Upper lobe of left lung (tissue), 6 donors: Measurements from ENCODE around the gene IFIT1B. TPM values are rescaled to one million over a fixed set of nuclear protein-coding genes. Genes with fewer than 3 reads are reported as not detected.

Source experiments
- ATAC-seq, 2 donors: fragments of 200-7000 bp; cut with Tn5 transposase; one replicate each; pipeline ENCODE4 v1.9.1; 2022; ENCODE audit warnings: mild to moderate bottlenecking in 2 of 2, moderate library complexity in 2 of 2; ENCODE audit not compliant: low FRiP score in 2 of 2
- DNase-seq, 2 donors: peaks; one replicate each; pipeline ENCODE4 v3.0.0-alpha.2; 2019 to 2020
- H3K27ac ChIP-seq, 4 donors: fragments of 200-600 bp; sonication (generic); one replicate each; pipeline ENCODE4 v1.5.1; 2016 to 2019
- H3K27me3 ChIP-seq, 4 donors: fragments of 200-600 bp; sonication (generic); one replicate each; pipeline ENCODE4 v1.5.1; 2017 to 2019
- H3K36me3 ChIP-seq, 4 donors: fragments of 200-600 bp; sonication (generic); one replicate each; pipeline ENCODE4 v1.5.1; 2016 to 2019
- H3K4me1 ChIP-seq, 4 donors: fragments of 200-600 bp; sonication (generic); one replicate each; pipeline ENCODE4 v1.5.1; 2018 to 2019
- H3K4me3 ChIP-seq, 4 donors: fragments of 200-600 bp; sonication (generic); one replicate each; pipeline ENCODE4 v1.5.1; 2017 to 2019; ENCODE audit warnings: mild to moderate bottlenecking in 2 of 4, moderate library complexity in 1 of 4
- H3K9me3 ChIP-seq, 4 donors: fragments of 200-600 bp; sonication (generic); one replicate each; pipeline ENCODE4 v1.5.1; 2018 to 2019
- CTCF ChIP-seq, 6 experiments: fragments of 450-650 bp in 4 of 6; fragments of 200-600 bp in 2 of 6; sonication (generic) in 2 of 6; IDR thresholded peaks; one replicate each; pipeline ENCODE4 v1.5.1; 2016 to 2019; ENCODE audit warnings: antibody characterized with exemption in 6 of 6
- EP300 ChIP-seq, 4 donors: sonication (generic); formaldehyde crosslinking; IDR thresholded peaks; one replicate each; pipeline ENCODE4 v1.5.1; 2017; ENCODE audit warnings: antibody characterized with exemption in 4 of 4, control low read depth in 2 of 4
- POLR2A ChIP-seq, 4 donors: fragments of 450-650 bp; IDR thresholded peaks; one replicate each; pipeline ENCODE4 v1.5.1; 2016 to 2017; ENCODE audit warnings: antibody characterized with exemption in 4 of 4, mild to moderate bottlenecking in 2 of 4
- POLR2AphosphoS5 ChIP-seq, 2 donors: sonication (generic); formaldehyde crosslinking; IDR thresholded peaks; one replicate each; pipeline ENCODE4 v1.5.1; 2017; ENCODE audit warnings: antibody characterized with exemption in 2 of 2
- WGBS, 2 donors: methylation state at CpG; one replicate each; pipeline ENCODE4 v1.1.5; 2017 to 2018; 5-methylcytosine and 5-hydroxymethylcytosine counted together
- total RNA-seq, 6 donors: library from RNA; depleted of rRNA in 4 of 6; stranded (reverse); fragments of >200 nt in 4 of 6; gene quantifications; one replicate each; pipeline versions ENCODE4 v1.1.0 to v1.2.1, GENCODE V29; 2016 to 2021
- donor health status: DM: no; HTN: no; CAD: no; lungs with moderate emphysema.
- donor health status: DM: no; HTN: yes; CAD: no; lungs with severe emphysema.

The IFIT1B gene
- total RNA-seq, 6 donors from 2014 or later = 0.20 to 0.59 TPM; not detected in 4

- H3K36me3 ChIP-seq = no peaks in the 10 kb centered on the region
- TF ChIP-seq POLR2A (IDR thresholded peaks at IDR 0.05) (no peak), POLR2AphosphoS5 (IDR thresholded peaks at IDR 0.05) (no peak), EP300 (IDR thresholded peaks at IDR 0.05) (no peak), CTCF (IDR thresholded peaks at IDR 0.05) (no peak)
- H3K4me1 ChIP-seq = peaks cover 21 to 43% (median 33%) of the 10 kb centered on the region in 4 donors
- 93% methylated on average over 2 of the region's 2 CpGs for WGBS, 2 donors
- ATAC-seq (no peak), DNase-seq (no peak)
- H3K9me3 ChIP-seq = no peaks in the 10 kb centered on the region
- no peak overlapping the region for H3K4me3 ChIP-seq
- peak overlapping the region in 1 of 4 donors; percentile 23 for H3K27ac ChIP-seq
- H3K27me3 ChIP-seq = no peaks in the 10 kb centered on the region
Observed at GRCh38 chr10:89395141-89395540, 17.3 kb downstream of the IFIT1B start.

DNA sequence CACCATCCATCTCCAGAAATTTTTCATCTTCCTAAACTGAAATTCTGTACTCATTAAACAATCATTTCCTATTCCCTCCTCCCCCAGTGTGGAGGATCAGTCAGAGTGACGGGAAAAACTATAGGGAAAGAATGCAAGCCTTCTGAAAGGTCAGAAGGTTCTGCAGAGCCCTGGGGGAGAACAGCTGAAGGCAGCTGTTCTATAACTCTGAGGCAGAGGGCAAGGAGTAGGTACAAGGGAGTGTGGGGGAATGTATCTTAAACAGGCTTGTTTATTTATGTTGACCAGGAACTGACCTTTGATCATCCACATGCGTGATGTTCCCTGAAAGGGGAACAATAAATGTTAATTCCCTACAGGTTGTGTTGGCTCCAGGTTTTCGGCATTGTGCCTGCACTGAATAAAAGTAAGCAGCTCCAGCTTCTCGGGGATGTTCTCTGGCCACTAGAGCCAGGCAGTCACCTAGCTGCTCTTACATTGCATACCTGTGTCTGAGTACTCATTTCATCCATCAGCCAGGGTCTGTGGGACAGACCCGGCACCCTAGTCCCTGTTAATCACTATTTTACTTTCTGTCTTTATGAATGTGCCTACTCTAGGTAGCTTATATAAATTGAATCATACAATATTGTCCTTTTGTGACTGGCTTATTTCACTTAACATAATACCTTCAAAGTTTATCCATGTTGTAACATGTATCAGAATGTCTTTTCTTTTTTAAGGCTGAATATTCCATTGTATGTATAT is 20.3 kb downstream of the IFIT1B start:
- H3K27ac ChIP-seq = peak overlapping the region in 1 of 4 donors; percentile 44
- no peak for ATAC-seq

GRCh38 chr10:89399956-89400355 is 22.1 kb downstream of the IFIT1B start:
- WGBS, 2 donors = 76 to 84% methylated on average over 1 of the region's 1 CpG
- Histone ChIP-seq H3K36me3 (peaks cover 0 to 19% (median 3%) of the 10 kb centered on the region in 4 donors), H3K27me3 (no peaks in the 10 kb centered on the region), H3K27ac (no peak overlapping the region), H3K4me3 (no peak overlapping the region), H3K9me3 (no peaks in the 10 kb centered on the region), H3K4me1 (peaks cover 0 to 19% (median 3%) of the 10 kb centered on the region in 4 donors)
- DNase-seq = no peak
- TF ChIP-seq POLR2A (IDR thresholded peaks at IDR 0.05) (no peak), EP300 (IDR thresholded peaks at IDR 0.05) (no peak), CTCF (IDR thresholded peaks at IDR 0.05) (no peak), POLR2AphosphoS5 (IDR thresholded peaks at IDR 0.05) (no peak)
- ATAC-seq = no peak

More for the DNA sequence above, 20.3 kb downstream of the IFIT1B start:
- WGBS, 2 donors = 68 to 71% methylated on average over 5 of the region's 5 CpGs
- Histone ChIP-seq H3K27me3 (no peaks in the 10 kb centered on the region), H3K4me1 (peaks cover 8 to 32% (median 17%) of the 10 kb centered on the region in 4 donors), H3K9me3 (no peaks in the 10 kb centered on the region), H3K4me3 (no peak overlapping the region), H3K36me3 (peaks cover 0 to 11% (median 3%) of the 10 kb centered on the region in 4 donors)
- TF ChIP-seq EP300 (IDR thresholded peaks at IDR 0.05) = no peak
- no peak for TF ChIP-seq CTCF (IDR thresholded peaks at IDR 0.05)
- no peak for TF ChIP-seq POLR2AphosphoS5 (IDR thresholded peaks at IDR 0.05)
- TF ChIP-seq POLR2A (IDR thresholded peaks at IDR 0.05) = no peak
- DNase-seq = no peak

DNA sequence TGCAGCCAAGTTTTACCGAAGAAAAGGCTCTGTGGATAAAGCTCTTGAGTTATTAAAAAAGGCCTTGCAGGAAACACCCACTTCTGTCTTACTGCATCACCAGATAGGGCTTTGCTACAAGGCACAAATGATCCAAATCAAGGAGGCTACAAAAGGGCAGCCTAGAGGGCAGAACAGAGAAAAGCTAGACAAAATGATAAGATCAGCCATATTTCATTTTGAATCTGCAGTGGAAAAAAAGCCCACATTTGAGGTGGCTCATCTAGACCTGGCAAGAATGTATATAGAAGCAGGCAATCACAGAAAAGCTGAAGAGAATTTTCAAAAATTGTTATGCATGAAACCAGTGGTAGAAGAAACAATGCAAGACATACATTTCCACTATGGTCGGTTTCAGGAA is 25.2 kb downstream of the IFIT1B start:
- TF ChIP-seq POLR2AphosphoS5 (IDR thresholded peaks at IDR 0.05) (no peak), POLR2A (IDR thresholded peaks at IDR 0.05) (no peak), CTCF (IDR thresholded peaks at IDR 0.05) (no peak), EP300 (IDR thresholded peaks at IDR 0.05) (no peak)
- 93 to 94% methylated on average over 2 of the region's 2 CpGs for WGBS, 2 donors
- no peak overlapping the region for H3K27ac ChIP-seq
- H3K27me3 ChIP-seq = no peaks in the 10 kb centered on the region
- H3K9me3 ChIP-seq = no peaks in the 10 kb centered on the region
- peaks cover 0 to 12% (median under 1%) of the 10 kb centered on the region in 4 donors for H3K4me1 ChIP-seq
- no peak for DNase-seq
- ATAC-seq = no peak
- no peak overlapping the region for H3K4me3 ChIP-seq
- peaks cover 0 to 19% (median 3%) of the 10 kb centered on the region in 4 donors for H3K36me3 ChIP-seq
